NCI-H345 (cell line): Measurements from ENCODE around the gene UTP14C.
"Not testable (repeated sequence)": the region's sequence is repeated elsewhere in the genome, so short reads cannot be mapped to it uniquely, and the experiment has no call there.

Experiments
- DNase-seq: peaks from one replicate; lab custom pipeline; 2025; lab: John Stamatoyannopoulos, UW

Gene UTP14C

DNA sequence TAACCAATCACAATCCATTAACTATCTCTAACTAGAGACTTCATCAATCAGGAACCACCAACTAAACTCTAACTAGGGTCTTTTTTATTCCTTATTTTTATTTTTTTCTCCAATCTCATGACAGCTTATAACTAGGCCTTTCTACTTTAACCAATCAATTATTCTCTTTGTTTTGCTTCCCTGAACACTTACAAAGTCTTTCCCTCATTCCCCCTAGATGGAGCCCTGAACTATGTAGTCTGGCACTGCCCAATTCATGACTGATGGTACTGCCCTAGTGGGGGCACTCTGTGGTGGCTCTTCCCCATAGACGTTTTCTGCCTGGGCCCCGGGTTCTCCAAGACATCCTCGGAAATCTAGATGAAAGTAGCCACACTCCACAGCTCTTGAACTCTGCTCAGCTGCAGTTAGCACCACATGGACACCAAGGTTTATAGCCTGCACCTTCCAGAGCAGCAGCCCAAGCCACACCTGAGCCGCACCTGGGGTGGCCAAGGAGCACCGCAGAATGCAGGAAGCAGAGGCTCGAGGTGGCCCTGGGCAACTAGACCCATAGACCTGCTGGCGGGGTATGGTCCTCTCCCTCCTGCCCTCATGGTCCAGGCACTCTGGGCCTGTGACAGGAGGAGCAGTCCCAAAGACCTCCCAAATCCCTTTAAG is 19.9 kb upstream of the UTP14C start:
- DNase-seq, result no peak

DNA sequence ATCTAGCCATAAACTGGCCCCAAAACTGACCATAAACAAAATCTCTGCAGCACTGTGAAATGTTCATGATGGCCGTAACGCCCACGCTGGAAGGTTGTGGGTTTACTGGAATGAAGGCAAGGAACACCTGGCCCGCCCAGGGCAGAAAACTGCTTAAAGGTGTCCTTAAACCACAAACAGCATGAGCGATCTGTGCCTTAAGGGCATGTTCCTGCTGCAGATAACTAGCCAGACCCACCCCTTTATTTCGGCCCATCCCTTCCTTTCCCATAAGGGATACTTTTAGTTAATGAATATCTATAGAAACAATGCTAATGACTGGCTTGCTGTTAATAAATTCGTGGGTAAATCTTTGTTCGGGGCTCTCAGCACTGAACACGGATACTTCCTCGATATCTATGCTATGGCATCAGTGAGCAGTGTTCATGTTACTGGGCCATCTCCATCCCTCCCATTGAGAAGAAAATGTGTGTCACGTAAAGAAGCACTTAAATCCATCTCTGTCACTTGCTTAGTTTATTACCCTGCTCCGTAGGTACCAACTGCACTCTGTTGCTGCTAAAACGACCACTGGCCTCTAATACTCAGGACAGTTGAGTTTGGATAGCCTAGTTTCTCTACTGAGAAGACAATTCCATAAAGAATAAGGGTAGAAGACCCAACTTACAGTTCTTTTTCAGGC is 18.5 kb upstream of the UTP14C start:
- DNase-seq, result no peak

DNA sequence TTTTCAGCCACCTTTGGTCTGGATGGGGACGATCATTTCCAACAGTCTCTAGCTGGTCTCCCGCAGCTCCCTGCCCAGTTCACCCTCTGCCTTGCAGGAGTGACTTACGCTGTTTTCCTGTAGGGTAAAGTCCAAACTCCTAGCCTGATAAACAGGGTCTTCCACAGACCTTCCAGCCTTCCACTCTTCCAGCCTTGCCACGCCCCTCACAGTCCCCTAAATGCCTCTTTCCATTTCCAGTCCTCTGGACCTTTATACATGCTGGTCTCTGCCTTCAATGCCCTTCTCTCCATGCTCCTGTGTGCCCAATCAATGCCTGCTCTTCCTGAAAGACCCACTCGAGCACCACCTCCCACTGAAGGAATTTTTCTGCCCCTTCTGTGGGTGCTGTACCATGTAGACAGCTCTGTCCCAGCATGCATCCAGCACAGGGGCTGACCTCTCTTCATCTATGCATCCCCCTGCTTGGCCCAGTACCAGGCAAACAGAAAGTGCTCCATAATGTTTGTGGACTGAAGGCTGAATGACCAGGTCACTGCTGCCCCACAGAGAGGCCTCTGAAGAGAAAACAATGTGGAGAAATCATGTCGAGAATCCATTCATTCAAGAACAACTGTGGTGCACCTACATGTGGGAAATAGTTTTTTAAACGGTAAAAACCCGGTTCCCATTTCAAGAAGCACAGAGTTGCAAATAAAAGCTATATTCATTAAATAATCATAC is 17.8 kb upstream of the UTP14C start:
- no peak for DNase-seq

DNA sequence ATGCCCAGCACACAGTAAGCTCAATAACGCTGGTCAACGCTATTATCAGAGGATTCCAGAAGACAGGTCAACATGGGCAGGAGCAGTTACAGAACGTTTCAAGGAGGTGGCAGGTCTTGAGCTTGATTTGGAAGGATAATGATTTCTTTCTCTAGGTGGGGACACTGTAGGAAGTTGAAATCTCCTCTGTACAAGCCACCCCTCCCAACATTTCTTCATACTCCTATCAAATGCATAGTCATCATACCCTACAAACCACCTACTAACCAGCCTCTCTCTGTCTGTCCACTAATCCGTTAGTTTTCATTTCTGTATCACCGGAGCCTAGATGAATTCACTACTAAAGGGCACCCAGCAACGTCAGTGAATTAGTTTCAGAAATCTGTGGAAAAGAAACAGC is 14.5 kb upstream of the UTP14C start:
- DNase-seq, result no peak

DNA sequence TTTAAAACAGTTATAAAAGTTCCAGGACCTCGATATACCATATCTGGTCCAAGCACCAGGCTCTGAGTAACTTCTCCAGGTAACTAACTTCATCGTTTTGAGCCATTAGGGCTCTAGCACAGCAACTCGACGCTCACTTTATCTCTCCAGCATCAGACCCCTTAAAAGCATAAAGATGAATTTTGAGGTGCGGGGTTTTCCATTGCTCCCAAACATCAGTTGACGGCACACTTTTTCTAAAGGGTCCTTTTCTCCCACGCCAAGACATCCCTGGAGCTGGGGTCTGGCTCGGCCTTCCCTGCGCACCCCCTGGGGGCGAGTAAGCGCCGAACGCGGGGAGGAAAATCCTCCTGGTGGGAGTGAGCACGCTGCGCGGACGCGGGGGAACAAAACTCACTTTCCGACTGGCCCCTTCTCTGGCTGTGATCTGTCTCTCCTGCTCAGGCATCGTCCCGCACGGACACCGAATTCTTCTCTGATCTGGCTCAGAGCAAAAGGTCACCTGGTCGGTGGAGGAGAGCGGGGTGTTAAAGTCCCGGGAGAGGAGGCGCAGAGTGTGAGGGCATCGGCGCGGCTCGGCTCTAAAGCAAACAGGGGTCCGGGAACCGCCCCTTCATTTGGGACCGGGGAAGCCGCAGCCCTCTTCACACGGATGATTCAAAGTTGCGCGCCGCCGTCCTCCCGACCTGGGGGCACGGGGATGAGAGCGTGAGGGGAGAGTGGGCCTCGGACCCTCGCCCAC is 13.4 kb upstream of the UTP14C start, which contains the start of gene ATP7B:
TSS of gene ATP7B (minus strand) at position 561 of the 742 bp plus-strand sequence. CDS start at position 448, 113 bp downstream.
- DNase-seq, result no peak

DNA sequence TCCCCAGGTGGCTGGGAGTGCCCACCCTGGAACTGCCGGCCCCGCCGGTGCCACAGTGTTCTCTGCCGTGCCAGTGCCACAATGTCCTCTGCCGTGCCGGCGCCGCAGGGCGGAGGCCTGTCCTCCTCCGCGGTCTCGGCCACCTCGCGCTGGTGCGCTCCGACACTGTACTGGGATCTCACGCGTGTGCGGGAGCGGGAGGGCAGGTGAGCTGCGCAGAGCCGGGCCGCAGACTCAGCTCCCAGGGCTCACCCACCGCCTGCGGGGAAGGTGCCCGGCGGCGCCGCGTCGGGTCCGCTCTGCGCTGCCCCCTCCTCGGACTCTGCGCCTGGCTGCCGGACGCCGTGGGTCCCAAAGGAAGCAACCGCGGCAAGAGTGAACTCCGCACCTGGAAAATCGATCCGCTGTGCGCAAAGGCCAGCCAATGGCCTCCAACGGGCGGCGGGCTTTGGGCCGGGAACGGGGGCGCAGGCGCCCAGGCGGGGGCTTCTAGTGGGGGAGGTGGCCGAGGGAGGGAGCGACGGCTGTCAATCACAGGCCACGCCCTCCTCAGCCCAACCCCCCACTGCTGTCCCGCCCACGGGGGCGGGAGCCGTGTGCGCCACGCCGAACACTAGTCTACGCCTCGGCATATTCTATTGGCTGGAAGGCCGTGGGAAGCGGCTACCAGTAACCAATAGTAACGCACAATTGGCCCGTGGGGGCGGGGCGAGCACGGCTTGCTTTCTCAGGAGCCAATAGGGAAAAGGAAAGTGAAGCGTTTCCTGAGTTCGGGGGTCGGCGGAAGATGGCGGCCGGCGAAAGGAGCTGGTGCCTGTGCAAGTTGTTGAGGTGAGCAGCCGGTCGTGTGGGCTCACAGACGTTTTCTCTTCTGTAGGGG is 12.6 kb upstream of the UTP14C start, which contains the start of gene ALG11:
TSS of gene ALG11 (plus strand) at position 767 of the 880 bp plus-strand sequence. CDS start at position 788, 21 bp downstream.
- peak; percentile 95 for DNase-seq

DNA sequence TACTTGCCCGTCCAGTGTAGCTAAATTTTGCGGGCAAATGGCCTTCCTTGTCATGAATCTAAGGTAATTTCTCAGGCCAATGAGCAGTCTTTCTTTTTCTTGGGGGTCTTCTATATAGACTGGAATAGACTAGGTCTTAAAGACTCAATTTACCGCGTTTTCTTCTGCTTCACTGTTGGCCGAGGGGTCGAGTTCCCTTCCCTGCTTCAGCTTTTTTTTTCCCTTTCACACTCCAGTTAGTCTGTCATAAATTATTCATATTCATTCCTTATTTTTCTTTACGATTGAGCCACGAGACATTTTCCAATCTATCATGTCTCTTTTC is 12.0 kb upstream of the UTP14C start:
- DNase-seq, result no peak

DNA sequence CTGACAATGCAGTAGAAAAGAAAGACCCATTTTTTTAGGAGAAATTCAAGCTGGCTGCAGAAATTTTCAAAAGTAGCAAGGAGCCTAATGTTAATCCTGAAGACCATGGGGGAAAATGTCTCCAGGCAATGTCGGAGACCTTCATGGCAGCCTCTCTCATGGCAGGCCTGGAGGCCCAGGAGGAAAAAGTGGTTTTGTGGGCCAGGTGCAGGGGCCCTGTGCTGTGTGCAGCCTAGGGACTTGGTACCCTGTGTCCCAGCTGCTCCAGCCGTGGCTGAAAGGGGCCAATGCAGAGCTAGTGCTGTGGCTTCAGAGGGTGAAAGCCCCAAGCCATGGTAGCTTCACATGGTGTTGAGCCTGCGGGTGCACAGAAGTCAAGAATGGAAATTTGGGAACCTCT is 8.2 kb upstream of the UTP14C start:
- DNase-seq, result no peak

DNA sequence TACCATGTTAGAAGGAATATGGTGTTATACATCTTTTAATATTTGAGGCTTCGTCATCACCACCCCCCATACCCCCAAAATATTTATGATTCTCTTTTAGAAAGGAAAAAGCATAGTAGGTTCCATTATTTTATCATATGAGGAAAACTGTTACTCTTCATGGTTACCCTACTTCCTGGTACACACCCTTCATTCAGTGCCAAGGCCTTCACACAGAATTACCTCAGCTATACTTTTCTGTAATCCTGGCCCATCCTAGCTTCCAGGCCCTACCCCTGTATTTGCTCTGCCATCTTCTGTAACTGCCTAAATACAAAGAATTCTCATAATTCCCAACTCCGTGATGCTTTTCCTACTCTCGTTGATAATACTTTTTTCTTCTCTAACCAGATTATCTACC is 4.3 kb upstream of the UTP14C start:
- DNase-seq, result no peak

DNA sequence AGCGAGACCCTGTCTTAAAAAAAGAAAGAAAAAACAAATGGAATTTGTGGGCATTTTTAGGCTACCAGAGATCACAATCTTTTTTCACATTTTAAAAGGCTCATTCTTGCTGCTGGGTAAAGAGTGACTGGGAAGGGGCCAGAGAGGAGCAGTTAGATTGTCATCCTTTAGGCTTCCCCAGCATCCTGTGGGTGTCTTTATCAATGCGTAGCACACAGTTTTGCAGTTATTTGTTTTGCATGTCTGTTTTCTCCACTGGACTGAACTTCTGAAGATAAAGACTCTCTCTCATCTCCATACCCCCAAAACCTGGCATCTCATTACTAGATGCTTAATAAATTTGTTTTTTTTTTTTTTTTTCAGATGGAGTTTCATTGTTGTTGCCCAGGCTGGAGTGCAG is 2.1 kb upstream of the UTP14C start:
- DNase-seq, result no peak

DNA sequence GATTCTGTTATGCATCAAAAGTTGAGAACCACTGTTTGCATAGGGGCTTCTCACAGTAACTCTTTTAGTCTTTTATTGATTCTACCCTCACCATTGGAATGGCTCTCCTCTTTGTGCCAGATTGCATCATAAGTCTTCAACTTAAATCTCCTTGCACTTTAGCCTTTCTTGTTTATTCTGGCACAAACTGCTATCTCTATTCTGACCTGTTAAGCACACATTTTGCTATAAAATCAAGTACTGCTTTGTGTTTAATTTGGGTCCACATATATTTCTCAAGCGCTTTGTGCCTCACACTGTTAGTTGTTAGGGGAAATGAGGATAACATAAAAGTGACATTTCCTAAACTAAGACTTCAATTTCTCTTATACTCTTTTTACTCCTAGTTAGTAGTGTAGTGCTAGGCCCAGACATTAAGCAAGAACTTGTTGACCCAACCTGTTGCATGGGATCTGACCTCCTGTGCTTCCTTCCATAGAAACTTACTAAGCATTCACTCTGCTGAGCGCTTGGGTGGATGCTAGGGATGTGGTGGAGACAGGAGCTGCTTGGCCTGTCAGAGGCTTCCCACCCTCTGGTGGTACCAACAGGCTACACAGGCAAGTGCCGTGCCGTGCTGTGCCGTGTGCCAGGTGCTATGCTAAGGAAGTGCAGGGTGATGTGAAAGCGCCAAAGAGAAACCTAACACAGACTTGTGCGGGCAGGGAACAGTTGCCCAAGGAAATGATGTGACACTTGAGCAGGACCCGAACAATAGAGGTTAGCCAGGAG is 1.2 kb downstream of the UTP14C start:
- no peak for DNase-seq

DNA sequence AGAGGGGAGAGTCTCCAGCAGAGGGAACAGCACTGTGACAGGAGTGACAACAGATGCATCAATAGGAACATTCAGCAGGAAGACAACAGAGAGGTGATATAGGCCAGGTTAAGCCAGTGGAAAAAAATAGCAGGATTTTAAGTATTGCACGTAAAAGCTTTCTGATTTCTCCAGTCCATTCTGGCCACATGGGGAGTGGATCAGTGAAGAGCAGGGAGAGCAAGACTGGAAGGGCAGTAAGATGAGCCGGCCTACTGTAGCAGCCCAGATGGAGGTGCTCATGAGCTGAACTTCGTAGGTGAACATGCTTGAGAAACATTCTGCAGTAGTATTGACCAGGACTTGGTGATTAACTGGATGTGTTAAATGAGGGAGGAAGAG is 1.7 kb downstream of the UTP14C start:
- DNase-seq, result no peak

DNA sequence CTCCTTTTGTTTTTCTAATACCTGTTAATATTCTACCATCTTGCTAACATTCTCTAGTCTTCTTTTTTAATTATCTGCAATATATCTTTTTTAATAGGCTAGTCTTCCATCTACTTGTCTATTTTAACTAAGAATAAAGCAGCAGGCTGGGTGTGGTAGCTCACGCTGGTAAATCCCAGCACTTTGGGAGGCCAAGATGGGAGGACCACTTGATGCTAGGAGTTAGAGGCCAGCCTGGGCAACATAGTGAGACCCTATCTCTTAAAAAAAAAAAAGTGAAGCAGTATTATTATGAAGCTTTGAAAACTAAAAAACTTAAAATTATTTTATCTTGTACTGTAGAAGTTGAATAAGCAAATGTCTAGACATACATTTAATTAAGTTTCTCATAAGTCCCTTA is 3.3 kb downstream of the UTP14C start:
- no peak for DNase-seq

DNA sequence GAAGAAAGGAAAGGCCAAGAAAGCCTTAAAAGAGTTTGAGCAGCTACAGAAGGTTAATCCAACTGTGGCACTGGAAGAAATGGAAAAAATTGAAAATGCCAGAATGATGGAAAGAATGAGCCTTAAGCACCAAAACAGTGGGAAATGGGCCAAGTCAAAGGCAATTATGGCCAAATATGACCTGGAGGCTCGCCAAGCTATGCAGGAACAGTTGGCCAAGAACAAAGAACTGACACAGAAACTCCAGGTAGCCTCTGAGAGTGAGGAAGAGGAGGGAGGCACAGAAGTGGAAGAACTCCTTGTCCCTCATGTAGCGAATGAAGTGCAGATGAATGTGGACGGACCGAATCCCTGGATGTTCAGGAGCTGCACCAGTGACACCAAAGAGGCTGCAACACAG is 5.1 kb downstream of the UTP14C start:
- no peak for DNase-seq

DNA sequence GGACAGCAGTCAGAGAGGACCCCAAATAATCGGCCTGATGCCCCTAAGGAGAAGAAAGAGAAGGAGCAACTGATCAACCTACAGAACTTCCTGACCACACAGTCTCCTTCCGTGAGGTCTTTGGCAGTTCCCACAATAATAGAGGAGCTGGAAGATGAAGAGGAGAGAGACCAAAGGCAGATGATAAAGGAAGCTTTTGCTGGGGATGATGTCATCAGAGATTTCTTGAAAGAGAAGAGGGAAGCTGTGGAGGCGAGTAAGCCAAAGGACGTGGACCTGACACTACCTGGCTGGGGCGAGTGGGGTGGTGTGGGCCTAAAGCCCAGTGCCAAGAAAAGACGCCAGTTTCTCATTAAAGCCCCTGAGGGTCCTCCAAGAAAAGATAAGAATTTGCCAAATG is 5.9 kb downstream of the UTP14C start:
- not testable (repeated sequence) for DNase-seq

DNA sequence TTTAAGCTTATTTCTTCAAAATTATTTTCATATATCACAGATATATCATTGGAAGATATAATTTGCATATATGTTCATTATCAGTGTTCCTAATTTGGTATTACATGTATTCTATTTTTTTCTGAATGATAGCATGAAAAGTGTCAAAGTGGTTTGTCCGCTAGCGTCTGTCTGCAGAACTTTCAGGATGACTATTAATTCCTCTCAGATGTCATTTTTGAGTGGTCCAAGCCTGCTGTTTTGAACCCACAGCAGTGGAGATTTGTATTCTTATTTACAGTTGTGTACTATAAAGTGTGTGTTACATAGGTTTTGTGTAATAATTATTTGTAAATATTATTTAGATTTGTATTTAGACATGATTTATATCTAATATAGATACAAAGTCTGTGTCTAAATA is 8.5 kb downstream of the UTP14C start:
- DNase-seq, result no peak

DNA sequence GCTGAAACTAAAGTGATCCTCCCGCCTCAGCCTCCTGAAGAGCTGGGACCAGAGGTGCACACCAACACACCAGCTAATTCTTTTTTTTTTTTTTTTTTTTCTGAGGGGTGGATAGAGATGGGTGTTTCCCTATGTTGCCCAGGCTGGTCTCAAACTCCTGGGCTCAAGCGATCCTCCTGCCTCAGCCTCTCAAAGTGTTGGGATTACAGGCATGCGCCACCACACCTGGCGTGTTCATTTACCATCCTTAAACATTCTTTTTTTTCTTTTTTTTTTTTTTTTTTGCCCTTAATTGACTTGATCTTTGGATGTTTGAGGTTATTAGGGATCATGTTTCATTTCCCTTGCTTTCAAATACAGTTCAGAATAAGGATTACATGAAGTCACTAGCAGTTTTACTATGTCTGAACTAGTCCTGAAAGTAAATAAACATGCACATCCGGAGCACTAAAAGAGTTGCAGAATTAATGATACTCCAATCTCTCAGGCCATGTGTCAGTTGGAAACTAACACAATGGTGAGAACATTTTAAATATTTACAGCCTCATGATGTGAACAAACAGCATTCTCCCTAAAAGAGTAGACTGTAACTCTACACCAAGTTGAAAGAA is 10.2 kb downstream of the UTP14C start:
- peak; percentile 17 for DNase-seq

DNA sequence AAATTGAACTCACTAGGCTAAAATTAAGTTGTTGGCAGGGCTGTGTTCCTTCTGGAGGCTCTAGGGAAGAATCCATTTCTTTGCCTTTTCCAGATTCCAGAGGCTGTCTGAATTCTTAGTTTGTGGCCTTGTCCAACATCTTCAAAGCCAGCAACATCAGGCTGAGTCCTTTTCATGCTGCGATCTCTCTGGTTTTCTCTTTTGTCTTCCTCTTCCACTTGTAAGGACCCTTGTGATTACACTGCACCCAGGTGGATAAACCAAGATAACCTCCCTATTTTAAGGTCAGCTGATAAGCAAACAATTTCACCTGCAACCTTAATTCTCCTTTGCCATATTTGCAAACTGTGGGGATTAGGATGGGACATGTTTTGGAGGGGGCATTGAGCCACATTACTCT is 11.5 kb downstream of the UTP14C start:
- DNase-seq, result no peak

DNA sequence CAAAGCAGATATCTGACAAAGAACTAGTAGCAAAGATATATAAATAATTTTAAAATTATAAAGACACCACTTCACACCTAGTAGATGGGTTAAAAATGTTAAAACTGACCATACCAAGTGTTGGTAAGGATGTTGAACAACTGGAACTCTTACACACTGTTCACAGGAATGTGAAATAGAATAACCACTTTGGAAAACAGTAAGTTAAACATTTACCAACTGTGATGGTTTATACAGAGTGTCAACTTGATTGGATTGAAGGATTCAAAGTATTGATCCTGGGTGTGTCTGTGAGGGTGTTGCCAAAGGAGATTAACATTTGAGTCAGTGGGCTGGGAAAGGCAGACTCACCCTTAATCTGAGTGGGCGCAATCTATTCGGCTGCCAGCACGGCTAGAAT is 19.2 kb downstream of the UTP14C start:
- no peak for DNase-seq

DNA sequence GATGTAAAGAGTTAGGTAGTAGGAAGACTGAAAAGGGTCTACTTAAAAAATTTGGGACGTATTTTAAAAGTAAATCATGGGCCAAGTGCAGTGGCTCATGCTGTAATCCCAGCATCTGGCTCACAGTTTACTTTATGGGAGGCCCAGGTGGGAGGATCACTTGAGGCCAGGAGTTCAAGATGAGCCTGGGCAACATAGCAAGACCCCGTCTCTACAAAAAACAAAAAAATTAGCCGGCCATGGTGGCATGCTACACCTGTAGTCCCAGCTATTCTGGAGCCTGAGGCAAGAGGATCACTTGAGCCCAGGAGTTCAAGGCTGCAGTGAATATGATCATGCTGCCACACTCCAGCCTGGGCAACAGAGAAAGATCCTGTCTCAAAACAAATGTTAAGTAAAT is 23.0 kb downstream of the UTP14C start:
- DNase-seq, result no peak
